ENCODE measurements around the gene TOGARAM2. TPM values are rescaled to one million over a fixed set of nuclear protein-coding genes. Genes with fewer than 3 reads are reported as not detected.

TOGARAM2 gene
- total and polyA plus RNA-seq, 9 donors = 0.52 to 3.8 (median 1.3) TPM

DNA sequence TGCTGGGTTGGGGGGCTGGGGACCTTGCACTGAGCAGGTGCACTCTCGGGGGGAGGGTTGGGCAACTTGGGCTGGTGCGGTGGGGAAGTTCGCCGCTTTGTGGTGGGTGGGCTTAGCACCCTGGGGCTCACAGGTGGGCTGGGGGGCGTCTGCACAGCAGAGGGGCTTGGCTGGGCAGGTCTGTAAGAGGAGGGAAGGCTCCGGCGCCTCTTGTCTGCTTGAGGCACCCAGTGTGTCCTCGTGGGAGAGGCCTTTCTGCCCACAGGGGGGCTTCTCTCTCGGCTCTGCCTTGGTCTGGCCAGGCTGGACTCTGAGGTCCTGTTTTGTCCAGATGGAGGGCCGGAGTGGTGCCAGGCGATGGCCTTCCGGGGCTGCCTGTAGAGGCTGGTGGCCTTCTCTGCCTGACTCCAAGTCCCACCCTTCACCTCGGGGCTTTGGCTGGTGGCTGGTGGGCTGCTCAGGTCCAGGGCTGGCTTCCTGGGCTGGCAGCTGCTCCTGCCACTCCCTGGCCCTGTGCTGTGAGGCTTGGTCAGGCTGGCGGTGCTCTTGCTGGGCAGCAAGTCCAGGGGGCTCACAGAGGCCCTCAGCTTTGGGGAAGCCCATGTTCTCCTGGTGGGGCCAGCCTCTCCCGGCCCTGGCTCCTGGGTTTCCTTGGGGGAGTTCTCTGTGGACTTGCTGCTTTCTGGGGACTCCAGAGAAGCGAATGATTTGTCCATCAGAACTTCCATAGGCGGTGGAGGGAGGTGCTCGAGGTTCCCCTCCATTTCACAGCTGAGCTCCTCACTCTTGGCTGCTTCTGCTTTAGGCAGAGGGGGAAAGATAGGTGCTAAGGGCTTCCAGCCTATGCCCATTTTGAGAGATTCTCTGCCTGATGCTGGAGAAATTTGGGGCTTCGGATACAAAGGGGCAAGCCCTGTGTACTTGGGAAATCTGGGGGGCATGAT is 90.2 kb downstream of the TOGARAM2 start:
- 83% methylated on average over 16 of the region's 19 CpGs for WGBS (ENCODE audit: insufficient coverage)
- no peaks in the 10 kb centered on the region for H3K27me3 ChIP-seq (ENCODE audit: control insufficient read depth, insufficient read depth, low read length)
- H3K4me3 ChIP-seq (ENCODE audit: low read length) = no peak overlapping the region
- H3K9me3 ChIP-seq (replicated peaks; ENCODE audit: control insufficient read depth, low read depth, low read length) = no peaks in the 10 kb centered on the region
- no peaks in the 10 kb centered on the region for H3K36me3 ChIP-seq (ENCODE audit: control insufficient read depth, insufficient read depth, low read length)
- no peak overlapping the region for H3K27ac ChIP-seq (ENCODE audit: low read length)
- DNase-seq = no peak
- H3K4me1 ChIP-seq (ENCODE audit: control insufficient read depth, insufficient read depth, low read length) = peaks cover 30% of the 10 kb centered on the region

DNA sequence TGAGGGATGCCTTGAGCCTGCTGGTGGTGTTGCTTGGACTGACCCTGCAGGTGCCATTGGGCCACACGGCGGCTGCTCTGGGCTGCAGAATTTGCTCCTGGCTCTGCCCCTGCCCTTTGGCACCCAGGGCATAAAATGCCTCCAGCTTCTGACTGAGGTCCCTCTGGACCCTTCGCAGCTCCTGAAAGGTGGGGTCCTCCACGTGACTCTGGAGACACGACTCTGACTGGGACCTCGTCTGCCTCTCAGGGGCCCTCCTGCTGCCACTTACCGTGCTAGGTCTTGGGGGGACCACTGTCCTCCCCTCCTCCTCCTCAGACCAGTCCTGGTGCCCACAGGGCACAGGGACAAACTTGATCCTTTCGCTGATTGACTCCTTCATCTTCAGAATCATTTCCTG is 91.2 kb downstream of the TOGARAM2 start:
- H3K36me3 ChIP-seq (ENCODE audit: control insufficient read depth, insufficient read depth, low read length) = no peaks in the 10 kb centered on the region
- DNase-seq = no peak
- H3K27ac ChIP-seq (ENCODE audit: low read length) = no peak overlapping the region
- no peaks in the 10 kb centered on the region for H3K9me3 ChIP-seq (replicated peaks; ENCODE audit: control insufficient read depth, low read depth, low read length)
- H3K4me3 ChIP-seq (ENCODE audit: low read length) = no peak overlapping the region
- H3K27me3 ChIP-seq (ENCODE audit: control insufficient read depth, insufficient read depth, low read length) = no peaks in the 10 kb centered on the region
- WGBS (ENCODE audit: insufficient coverage) = 80% methylated on average over 7 of the region's 8 CpGs
- peaks cover 30% of the 10 kb centered on the region for H3K4me1 ChIP-seq (ENCODE audit: control insufficient read depth, insufficient read depth, low read length)

- WGBS (ENCODE audit: insufficient coverage) = 74% methylated on average over 10 of the region's 12 CpGs
- no peaks in the 10 kb centered on the region for H3K9me3 ChIP-seq (replicated peaks; ENCODE audit: control insufficient read depth, low read depth, low read length)
- no peak overlapping the region for H3K4me3 ChIP-seq (ENCODE audit: low read length)
- H3K4me1 ChIP-seq (ENCODE audit: control insufficient read depth, insufficient read depth, low read length) = peaks cover 30% of the 10 kb centered on the region
- H3K27me3 ChIP-seq (ENCODE audit: control insufficient read depth, insufficient read depth, low read length) = no peaks in the 10 kb centered on the region
- no peaks in the 10 kb centered on the region for H3K36me3 ChIP-seq (ENCODE audit: control insufficient read depth, insufficient read depth, low read length)
- no peak overlapping the region for H3K27ac ChIP-seq (ENCODE audit: low read length)
- no peak for DNase-seq
Observed at GRCh38 chr2:29072971-29073725, 92.0 kb downstream of the TOGARAM2 start.

DNA sequence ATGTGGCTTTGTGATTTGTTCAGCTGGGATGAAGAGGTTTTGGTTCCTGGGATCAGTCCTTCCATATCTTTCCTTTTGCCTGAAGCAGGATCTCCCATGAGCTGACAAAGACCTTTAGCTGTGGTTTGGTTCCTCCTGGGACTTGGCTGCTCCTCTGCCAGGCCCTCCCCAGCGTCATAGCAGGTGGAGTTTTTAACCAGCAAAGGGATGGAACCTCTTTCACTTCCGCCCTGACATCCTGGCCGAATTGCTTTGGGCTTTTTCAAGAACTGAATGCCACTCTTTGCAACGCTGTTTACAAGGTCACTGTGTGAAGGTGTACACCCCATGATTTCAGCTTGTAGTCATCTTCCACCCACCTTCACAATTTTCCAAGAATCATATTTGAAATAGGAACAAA is 92.8 kb downstream of the TOGARAM2 start:
- no peak overlapping the region for H3K27ac ChIP-seq (ENCODE audit: low read length)
- DNase-seq = no peak
- WGBS (ENCODE audit: insufficient coverage) = 47% methylated on average over 3 of the region's 4 CpGs
- no peak overlapping the region for H3K4me3 ChIP-seq (ENCODE audit: low read length)
- H3K9me3 ChIP-seq (replicated peaks; ENCODE audit: control insufficient read depth, low read depth, low read length) = no peaks in the 10 kb centered on the region
- H3K27me3 ChIP-seq (ENCODE audit: control insufficient read depth, insufficient read depth, low read length) = no peaks in the 10 kb centered on the region
- H3K4me1 ChIP-seq (ENCODE audit: control insufficient read depth, insufficient read depth, low read length) = peaks cover 30% of the 10 kb centered on the region
- no peaks in the 10 kb centered on the region for H3K36me3 ChIP-seq (ENCODE audit: control insufficient read depth, insufficient read depth, low read length)

- H3K4me3 ChIP-seq (ENCODE audit: low read length) = no peak within 1 kb of the TSS
- DNase-seq = no peak
- 66% methylated on average over 5 of the region's 8 CpGs for WGBS (ENCODE audit: insufficient coverage)
- H3K4me1 ChIP-seq (ENCODE audit: control insufficient read depth, insufficient read depth, low read length) = peaks cover 30% of the 10 kb centered on the region
- H3K36me3 ChIP-seq (ENCODE audit: control insufficient read depth, insufficient read depth, low read length) = no peaks in the 10 kb centered on the region
- H3K27me3 ChIP-seq (ENCODE audit: control insufficient read depth, insufficient read depth, low read length) = no peaks in the 10 kb centered on the region
- no peak within 1 kb of the TSS for H3K27ac ChIP-seq (ENCODE audit: low read length)
- peaks cover 5% of the 10 kb centered on the region for H3K9me3 ChIP-seq (replicated peaks; ENCODE audit: control insufficient read depth, low read depth, low read length)
Observed at GRCh38 chr2:29074411-29074810, 93.3 kb downstream of the TOGARAM2 start, which contains the start of gene PCARE. Gene PCARE (minus strand): TSS chr2:29074523. CDS start chr2:29074261, 262 bp downstream.

DNA sequence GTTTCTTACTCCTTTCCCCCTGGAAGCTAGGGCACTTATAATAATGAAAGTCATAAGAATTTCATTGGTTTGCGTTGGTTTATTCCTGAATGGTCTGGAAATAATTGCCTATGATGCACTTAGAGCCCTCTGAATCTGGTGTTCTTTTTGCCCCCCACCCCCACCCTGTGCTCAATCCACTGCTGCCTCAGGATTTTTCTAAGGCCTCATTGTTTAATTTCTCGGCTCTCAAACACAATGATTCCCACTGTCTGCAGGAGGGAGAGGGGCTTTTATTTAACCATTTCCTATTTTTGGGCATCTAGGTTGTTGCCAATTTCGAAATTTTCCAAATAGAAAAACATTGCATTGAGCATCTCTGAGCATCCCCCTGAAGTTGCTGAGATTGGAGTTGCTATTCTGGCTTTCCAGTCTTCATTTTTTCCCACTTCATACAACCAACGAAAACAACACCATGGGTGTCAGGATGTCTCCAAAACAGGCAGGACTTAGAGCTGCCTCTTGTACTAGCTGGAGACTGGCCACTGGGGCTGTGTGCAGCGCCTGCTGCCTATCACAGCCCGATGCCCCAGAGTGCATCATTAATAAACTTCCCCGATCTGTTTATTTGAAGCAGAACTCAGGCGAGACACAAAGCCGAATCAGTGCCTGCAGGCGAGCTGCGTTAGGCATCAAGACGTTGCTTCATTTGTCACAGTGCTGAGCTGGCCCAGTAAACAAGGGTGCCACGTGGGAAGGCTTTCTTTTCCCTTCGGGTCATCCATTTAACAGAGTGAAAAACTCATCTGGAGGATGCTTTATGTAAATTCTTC is 95.0 kb downstream of the TOGARAM2 start:
- Histone ChIP-seq H3K27ac (ENCODE audit: low read length) (no peak overlapping the region), H3K9me3 (replicated peaks; ENCODE audit: control insufficient read depth, low read depth, low read length) (peaks cover 16% of the 10 kb centered on the region), H3K36me3 (ENCODE audit: control insufficient read depth, insufficient read depth, low read length) (no peaks in the 10 kb centered on the region), H3K4me3 (ENCODE audit: low read length) (no peak overlapping the region), H3K27me3 (ENCODE audit: control insufficient read depth, insufficient read depth, low read length) (no peaks in the 10 kb centered on the region), H3K4me1 (ENCODE audit: control insufficient read depth, insufficient read depth, low read length) (peaks cover 29% of the 10 kb centered on the region)
- DNase-seq = no peak
- WGBS (ENCODE audit: insufficient coverage) = 55% methylated on average over 8 of the region's 14 CpGs

GRCh38 chr2:29079887-29080286 is 98.8 kb downstream of the TOGARAM2 start:
- Histone ChIP-seq H3K4me3 (ENCODE audit: low read length) (no peak overlapping the region), H3K9me3 (replicated peaks; ENCODE audit: control insufficient read depth, low read depth, low read length) (peaks cover 16% of the 10 kb centered on the region), H3K36me3 (ENCODE audit: control insufficient read depth, insufficient read depth, low read length) (no peaks in the 10 kb centered on the region), H3K27me3 (ENCODE audit: control insufficient read depth, insufficient read depth, low read length) (no peaks in the 10 kb centered on the region), H3K27ac (ENCODE audit: low read length) (no peak overlapping the region), H3K4me1 (ENCODE audit: control insufficient read depth, insufficient read depth, low read length) (peaks cover 3% of the 10 kb centered on the region)
- 95% methylated on average over 7 of the region's 7 CpGs for WGBS (ENCODE audit: insufficient coverage)
- no peak for DNase-seq

DNA sequence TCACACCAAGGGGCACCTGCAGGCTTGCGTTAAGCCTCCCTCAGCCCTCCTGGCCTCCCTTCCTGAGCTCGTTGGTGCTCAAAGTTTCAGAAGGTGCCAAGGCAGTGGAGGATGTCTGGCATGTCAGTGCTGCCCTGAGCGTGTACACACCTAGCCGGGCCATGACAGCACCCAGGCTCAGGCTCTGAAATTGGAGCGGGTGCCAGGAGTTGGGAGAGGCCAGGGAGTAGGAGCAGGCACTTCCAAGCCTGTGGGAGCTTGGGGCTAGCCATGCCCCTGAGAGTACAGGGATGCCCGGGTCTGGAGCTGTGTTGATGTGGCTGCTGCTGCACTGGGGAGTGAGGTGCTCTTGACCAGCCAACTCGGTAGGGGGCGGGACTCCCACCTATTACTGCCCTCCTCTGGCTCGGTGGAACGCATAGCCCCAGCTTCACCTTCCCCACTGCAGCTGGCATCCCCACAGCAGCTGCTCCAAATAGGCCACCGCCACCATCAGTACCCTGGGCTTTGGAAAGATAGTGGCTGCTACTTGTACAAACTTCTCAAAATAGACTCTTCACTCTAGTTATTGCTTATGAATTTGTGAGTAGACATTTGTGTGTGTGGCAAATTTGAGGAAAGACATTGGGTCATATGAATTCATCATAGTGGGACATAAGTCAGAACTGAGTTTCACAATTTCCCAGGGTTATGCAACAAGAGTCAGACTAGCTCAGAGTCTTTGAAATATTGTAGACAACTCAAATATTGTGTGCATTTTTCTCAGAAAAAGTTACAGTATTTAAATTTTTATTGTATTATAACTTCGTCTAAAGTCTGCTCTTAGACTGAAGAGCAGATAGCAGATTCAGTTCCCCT is 100.0 kb downstream of the TOGARAM2 start:
- Histone ChIP-seq H3K27me3 (ENCODE audit: control insufficient read depth, insufficient read depth, low read length) (no peaks in the 10 kb centered on the region), H3K27ac (ENCODE audit: low read length) (no peak overlapping the region), H3K4me1 (ENCODE audit: control insufficient read depth, insufficient read depth, low read length) (no peaks in the 10 kb centered on the region), H3K4me3 (ENCODE audit: low read length) (no peak overlapping the region), H3K36me3 (ENCODE audit: control insufficient read depth, insufficient read depth, low read length) (no peaks in the 10 kb centered on the region), H3K9me3 (replicated peaks; ENCODE audit: control insufficient read depth, low read depth, low read length) (peaks cover 16% of the 10 kb centered on the region)
- DNase-seq = no peak
- WGBS (ENCODE audit: insufficient coverage) = 84% methylated on average over 6 of the region's 12 CpGs

- Histone ChIP-seq H3K4me1 (ENCODE audit: control insufficient read depth, insufficient read depth, low read length) (no peaks in the 10 kb centered on the region), H3K27ac (ENCODE audit: low read length) (no peak overlapping the region), H3K4me3 (ENCODE audit: low read length) (no peak overlapping the region), H3K9me3 (replicated peaks; ENCODE audit: control insufficient read depth, low read depth, low read length) (peaks cover 16% of the 10 kb centered on the region), H3K27me3 (ENCODE audit: control insufficient read depth, insufficient read depth, low read length) (no peaks in the 10 kb centered on the region), H3K36me3 (ENCODE audit: control insufficient read depth, insufficient read depth, low read length) (no peaks in the 10 kb centered on the region)
- 88% methylated on average over 4 of the region's 5 CpGs for WGBS (ENCODE audit: insufficient coverage)
- DNase-seq = no peak
Observed at GRCh38 chr2:29082804-29083495, 101.9 kb downstream of the TOGARAM2 start.
